Measurements from ENCODE around the gene ARHGAP26.

Gene ARHGAP26, protein sequence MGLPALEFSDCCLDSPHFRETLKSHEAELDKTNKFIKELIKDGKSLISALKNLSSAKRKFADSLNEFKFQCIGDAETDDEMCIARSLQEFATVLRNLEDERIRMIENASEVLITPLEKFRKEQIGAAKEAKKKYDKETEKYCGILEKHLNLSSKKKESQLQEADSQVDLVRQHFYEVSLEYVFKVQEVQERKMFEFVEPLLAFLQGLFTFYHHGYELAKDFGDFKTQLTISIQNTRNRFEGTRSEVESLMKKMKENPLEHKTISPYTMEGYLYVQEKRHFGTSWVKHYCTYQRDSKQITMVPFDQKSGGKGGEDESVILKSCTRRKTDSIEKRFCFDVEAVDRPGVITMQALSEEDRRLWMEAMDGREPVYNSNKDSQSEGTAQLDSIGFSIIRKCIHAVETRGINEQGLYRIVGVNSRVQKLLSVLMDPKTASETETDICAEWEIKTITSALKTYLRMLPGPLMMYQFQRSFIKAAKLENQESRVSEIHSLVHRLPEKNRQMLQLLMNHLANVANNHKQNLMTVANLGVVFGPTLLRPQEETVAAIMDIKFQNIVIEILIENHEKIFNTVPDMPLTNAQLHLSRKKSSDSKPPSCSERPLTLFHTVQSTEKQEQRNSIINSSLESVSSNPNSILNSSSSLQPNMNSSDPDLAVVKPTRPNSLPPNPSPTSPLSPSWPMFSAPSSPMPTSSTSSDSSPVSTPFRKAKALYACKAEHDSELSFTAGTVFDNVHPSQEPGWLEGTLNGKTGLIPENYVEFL

DNA sequence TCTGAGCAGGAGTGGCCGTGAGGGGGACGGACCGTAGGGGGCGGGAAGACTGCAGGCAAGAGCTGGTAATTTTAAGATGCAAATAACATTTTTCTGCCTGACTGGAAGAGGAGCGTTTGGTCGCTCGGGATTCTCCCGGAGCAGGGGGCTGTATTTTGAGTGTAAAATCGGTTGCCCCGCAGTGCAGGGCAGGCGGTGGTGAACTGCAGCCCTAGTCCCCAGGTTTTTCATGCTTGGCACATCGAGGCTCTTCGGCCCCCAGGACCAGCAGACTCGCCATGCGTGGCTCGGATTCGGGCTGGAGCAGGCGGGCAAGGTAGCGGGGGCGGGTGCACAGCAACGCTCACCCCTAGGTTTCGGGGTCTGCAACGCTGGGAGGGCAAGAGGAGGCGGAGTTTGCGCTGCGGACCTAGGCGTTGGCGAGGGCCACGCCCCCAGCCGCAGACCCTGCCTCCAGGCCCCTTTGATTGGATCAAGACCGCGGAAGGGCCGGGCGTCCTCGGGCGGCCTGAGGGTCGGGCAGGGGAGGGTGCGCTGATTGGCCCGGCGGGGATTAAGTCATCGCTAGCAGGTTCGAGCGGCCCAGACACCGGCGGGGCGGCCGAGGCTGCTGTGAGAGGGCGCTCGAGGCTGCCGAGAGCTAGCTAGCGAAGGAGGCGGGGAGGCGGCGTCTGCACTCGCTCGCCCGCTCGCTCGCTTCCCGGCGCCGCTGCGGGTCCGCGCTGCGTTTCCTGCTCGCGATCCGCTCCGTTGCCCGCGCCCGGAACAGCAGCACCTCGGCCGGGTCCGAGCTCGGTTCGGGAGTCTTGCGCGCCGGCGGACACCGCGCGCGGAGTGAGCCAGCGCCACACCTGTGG lies at the start of gene ARHGAP26:
Gene ARHGAP26 (plus strand): TSS at position 585 of the 857 bp plus-strand sequence. CDS start 385 bp downstream, outside the sequence.
- DNase-seq = peak; percentile 87

DNA sequence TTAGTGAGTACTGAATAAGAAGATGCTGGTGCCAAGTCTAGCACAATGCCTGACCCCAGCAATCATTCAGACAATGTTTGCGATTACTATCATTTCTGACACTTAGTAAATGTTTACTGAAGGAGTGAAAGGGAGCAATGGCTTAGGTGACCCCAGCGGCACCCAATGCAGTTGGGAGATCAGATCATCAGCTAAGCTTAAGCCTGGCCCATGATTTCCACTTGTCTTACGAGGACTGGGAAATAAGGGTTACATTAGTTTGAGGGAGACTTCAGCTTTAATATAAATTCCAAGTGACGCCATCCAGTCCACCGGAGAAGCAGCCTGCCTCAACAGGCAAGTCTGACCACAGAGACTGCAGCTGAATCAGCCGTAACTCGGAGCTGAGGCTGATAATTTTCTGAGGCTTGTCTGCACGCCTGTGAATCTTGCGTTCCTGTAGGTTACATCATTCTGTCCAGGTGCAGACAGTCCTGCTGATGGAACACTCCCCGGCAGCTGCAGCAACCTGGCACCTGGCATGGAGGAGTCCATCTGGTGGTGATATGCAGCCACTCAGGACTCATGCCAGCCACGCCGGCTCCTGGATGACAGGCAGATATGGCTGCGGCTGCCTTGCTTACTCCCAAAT lies 49.4 kb upstream of the ARHGAP26 start:
- DNase-seq = peak; percentile 72

DNA sequence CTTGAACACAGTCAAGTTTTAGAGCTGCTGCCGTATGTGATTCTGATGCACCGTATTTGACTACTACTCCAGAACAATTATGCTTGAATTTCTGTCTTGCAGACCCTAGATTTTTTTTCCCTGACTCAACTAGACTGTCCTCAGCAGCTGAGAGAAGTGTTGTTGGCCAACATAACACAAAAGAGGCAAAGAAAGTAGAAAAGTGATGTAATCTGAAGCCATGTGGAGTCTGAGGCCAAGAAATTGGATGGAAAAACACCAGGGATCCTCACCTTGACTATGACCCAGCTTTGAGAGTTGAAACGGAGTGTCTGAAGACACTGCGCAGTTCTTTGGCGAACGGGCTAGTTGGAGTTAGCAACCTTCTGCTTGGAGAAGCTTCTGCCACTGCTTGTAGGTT lies 48.0 kb upstream of the ARHGAP26 start:
- DNase-seq = no peak

DNA sequence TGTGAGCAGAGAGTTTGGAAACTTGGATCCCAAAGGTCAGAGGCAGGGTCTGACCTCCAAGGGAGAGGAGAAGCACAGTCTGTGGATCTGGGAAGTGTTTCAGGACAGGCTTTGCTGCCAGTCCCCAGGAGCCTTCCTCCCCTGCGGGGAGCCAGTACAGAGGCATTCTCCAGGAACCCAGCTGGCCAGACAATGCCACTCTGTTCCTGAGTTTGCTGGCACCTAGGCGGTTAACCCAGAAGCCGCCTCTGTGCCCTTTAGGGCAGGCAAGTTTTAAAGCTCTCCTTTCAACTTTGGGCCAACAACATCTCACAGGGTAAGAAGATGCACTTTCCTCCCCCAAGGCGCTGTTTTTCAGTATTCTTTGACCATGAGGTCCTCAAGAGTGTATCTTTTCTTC lies 47.3 kb upstream of the ARHGAP26 start:
- no peak for DNase-seq

DNA sequence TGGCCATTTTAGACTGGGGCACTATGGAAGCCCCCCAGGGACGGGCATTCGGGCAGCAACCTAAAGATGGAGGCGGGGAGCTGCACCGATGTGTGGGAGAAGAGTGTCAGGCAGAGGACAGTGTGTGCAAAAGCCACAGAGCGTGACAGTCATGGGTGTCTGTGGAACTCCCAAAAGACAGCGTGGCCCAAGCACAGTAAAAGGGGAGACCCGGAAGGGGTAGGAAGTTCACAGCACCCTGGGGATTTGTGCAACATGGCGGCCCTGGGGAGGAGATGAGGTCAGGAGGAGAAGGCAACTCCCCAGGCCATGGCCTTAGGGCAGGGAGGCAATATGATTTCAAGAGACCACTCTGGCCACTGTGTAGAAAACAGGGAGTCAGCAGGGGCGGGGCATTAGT lies 45.4 kb upstream of the ARHGAP26 start:
- no peak for DNase-seq

DNA sequence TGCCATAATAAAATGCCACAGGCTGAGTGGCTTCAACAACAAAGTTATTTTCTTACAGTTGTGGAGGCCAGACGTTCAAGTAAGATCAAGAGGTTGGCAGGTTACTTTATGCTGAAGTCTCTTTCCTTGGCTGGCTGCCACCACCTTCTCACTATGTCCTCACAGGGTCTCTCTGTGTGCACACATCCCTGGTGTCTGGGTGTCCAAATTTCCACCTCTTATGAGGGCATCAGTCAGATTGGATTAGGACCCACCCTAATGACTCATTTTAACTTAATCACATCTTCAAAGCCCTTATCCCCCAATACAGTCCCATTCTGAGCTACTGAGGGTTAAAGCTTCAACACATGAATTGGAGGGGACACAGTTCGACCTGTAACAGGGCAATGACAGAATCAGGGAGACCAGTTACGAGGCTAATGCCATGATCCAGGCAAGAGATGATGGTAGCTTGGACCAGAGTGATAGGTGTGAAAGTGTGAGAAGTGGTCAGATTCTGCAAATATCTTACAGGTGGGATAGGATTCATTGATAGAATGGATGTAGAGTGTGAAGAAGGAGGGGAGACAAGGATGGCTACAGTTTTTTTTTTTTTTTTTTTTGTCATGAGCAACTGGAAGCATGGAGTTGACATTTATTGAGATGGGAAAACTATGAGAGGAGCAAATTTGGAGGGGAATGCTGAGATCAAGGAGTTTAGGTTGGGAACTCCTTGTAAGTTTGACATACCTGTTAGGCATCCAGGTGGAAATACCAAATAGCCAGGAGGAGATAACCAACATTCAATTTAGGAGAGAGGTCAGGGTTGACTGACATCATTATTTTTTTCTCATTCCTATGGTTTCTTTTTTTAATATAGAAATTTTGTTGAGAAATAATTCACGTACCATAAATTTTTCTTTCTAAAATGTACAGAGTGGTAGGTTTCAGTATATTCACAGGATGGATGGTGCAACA lies 44.7 kb upstream of the ARHGAP26 start:
- DNase-seq = no peak

DNA sequence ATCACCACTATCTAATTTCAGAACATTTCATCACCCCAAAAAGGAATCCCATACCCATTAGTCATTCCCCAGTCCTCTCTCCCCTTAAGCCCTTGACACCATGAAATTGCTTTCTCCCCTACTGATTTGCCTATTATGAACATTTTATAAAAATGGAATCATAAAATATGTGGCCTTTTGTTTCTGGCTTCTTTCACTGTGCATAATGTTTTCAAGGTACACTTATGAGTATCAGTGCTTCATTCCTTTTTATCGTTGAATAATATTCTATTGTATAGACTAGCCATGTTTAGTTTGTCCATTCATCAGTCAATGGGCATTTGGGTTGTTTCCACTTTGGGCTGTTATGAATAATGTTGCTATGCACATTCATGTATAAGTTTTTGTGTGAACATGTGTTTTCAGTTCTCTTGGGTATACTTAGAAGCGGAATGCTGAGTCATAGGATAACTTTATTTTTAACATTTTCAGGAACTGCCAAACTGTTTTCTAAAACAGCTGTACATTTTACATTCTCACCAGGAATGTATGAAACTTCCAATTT lies 43.9 kb upstream of the ARHGAP26 start:
- DNase-seq = no peak

DNA sequence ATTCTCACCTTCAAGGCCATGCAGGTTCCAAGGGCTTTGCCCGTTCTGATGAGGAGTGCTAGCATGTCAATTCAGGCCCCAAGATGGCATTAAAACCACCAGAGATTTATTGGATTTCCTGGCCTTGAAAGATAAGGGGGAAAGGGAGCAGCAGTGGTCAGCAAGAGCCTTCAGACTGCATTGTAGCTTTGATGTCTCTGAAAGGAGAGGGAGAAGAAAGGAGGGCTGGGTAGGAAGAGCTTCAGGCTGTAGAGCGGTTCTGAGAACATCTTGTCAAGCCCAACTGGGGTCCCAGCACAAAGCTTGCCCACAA lies 42.5 kb upstream of the ARHGAP26 start:
- DNase-seq = no peak

DNA sequence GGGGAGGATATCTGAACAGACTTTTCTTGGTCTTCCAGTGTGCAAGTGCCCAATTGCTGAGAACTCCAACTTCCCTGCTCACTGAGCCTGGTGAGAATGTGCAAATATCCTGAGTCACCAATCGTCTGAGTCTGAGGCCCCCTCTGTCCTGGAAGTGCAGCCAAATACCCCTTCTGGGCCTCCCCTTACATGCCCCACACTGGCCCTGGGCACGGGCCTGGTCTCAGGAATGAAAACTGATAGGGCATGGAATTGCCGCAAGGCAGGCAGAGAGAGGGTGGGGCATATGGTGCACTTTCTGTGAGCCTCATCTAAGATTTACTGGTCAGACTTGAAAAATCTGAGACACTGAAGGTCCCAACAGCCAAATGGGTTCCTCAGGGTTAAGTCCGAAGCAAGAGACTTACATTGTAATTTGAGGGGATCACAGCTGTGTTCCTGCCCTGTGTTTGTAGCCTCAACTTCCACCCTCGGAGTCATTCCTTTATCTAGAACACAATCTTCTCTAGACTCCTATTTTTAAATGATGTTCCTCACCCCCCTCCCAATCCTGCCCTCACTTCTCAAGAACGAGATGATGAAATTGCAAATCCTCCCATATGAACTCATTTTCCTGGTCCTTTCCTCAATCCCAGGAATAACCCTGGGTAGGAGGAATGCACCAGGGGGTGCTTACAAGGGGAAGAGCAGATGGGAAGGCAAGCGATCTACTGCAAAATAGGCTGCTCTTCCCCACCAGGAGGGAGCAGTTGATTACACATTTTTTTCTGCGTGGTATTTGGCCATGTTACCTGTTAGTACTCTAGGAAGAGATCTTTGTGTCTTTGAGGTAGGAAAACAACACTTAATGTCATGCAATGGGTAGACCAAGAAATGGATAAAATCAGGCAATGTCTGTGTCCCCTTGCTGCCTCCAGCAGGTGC lies 34.6 kb upstream of the ARHGAP26 start:
- peak; percentile 20 for DNase-seq

DNA sequence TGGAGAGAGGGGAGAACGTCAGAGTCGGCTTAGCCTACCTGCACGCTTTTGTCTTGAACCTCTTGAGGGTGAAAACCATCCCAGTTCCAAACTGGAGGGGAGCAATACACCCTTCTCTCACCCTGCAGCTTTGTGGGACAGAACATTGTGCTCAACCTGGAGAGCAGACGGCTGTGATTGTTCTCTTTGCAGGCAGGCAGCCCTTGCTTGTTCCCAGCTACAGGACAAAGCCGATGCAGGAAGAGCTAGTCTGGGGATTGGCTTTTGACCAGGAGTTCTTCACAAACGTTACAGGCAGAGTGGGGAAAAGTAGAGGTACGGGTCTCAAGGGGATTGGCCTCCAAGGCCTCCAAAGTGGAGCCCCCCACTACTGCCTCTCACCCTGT lies 33.9 kb upstream of the ARHGAP26 start:
- DNase-seq = no peak

DNA sequence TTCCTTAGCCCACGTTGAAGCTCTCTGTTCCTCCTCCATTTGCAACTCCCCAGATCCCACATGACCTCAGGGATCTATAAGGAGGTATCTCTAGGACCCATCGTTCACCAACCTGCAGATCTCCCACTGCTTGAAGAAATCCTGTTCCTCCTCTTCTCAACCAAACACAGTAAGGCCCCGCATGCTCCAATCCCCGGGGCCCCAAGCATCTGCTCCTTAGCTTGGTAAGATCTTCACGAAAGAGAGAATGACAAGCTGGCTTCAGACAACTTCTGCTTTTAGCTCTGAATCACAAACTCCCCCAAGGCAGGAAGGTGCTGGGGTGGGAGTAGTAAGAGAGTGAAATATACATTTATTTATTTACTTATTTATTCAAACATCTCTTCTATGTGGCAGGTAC lies 33.0 kb upstream of the ARHGAP26 start:
- DNase-seq = no peak

DNA sequence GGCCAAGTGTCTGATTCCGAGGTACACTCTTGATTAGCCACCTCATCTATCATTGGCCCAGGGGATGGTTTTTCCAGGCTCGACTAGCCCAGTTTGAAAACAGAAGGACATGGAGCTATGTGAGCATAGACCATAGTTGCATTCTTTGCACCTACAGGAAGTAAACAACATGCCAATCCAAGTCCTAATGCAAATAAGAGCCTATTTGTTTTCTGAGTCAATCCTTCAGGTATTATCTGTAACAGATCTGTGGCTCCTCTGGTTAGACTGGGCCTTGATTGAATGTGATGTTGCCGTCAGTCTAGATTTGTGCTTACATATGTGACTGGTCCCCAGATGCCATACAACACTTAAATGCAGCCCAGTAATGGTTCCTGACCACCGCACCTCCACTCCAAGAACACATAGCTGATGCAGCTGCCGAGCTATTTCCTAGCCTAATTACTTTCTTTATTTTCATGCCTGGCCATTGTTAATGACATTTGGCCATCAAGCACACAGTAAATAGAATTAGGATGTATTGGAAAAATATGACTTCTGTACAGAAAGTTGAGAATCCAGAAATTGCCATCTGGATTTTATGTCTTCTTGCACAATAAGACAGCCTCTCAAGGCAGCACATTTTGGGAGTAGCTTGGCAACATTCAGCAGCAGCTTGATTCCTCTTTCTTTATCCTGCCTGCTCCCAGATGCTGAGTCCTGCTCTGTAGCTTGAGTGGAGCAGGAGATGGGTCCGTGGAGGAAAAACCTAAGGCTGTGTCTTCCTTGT lies 29.5 kb upstream of the ARHGAP26 start:
- DNase-seq = no peak

DNA sequence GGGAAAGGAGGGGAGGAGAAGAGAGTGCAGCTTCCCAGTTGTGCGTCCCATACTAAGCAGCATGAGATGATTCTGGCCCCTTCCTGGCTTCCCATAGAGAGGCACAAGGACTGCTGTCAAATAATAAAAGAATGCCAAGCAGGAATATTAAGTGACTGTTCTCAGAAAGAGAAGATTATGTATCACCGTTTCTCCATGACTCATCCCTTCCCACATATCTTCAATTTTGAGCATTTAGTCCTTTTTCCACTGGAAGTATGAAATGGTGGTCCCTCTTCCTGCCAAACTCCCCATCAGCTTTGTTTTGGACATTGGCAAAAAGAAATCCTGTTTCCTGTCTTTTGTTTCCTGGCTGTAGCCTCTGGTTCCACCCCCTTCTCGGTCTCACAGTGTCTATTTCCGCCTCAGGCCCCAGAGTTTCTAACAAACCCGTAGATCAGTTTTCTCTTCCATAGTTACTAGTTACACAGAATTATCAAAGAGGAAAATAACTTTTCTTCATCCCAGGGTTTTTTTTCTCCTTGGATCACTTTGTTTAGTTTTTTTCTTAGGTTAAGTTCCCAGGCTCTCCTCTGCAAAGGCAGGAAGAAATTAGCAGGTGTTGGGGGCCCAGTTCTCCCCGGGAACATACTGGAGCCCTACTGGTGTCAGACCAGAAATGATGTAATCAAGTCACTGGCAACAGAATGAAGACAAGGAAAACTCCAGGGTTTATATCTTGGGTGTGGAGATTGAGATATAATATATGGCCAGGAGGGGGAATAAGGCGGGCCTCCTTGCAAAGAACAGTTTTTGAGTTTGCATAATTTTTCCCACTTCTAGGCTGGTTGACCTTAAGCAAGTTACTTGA lies 26.4 kb upstream of the ARHGAP26 start:
- DNase-seq = no peak

DNA sequence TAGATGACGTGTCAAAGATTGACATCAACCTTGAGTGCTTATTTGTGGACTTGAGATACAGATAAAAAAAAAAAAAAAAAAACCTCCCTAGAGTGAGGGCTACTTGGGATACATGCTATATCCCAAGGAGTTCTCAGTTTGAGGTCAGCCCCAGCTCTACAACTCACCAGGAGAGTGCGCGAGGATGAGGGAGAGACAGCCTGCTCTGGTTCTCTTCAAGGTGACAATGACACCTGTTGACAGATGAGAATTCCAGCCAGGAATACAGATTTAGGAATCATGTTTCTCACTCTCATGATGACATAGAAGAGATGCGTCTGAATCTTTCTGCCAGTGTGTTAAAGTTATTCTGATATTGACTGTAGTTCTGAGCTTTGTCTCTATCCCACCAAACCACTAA lies 24.9 kb upstream of the ARHGAP26 start:
- DNase-seq = no peak

DNA sequence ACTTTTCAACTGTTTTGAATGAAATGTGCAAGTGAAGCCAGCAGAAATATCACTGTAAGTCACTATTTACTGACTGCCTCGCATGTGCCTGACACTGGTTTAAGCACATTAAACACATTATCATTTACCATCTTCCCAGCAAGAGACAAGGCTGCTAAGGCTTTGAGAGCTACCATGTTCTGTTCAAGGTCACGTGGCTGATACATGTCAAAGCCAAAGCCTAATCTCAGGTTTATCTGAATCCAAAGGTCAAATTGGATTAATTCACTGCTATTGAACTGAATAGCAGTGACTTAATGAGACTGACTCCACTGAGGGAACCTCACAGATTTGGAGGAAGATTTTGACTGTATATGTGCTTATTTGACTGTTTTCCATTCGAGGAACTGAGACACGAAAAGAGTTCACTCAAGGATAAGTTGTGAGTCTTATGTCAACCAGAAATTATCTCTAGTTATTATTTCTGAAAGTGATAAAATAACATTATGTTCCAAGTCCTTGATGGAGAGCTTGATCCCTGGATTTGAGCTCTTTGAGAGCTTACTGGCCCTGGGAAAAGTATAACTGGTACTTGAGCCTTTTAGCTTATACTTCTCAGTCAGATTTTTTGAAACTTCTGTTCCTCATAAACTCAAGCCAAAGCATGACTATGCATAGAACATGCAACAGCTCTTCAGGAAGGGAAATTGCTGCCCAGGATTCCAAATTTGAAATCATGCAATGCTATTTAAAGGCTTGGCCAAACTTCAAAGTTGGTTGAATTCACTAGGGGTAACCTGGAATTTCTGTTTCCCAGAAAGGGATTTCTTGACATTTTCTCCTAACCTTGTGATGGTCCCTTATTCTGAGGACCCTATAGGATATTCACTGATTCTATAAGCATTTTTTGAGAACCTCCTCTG lies 23.4 kb upstream of the ARHGAP26 start:
- DNase-seq = no peak

DNA sequence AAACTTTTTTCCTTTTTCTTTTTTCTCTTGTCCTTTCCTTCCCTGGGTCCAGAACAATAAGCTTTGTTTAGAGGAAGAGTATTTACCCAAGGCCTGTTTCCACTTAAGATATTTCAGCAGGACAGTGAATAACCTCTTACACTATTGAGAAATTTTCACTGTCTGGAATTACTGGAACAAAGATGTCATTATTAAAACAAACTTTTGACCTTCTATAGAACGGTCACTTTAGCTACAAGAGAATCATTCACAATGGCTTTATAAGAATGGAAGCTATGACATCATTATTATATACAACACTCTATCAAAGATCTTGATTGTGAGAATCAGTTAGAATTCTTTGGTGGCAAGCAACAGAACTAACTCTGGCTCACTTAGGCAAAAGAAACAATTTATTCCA lies 22.0 kb upstream of the ARHGAP26 start:
- DNase-seq = no peak

DNA sequence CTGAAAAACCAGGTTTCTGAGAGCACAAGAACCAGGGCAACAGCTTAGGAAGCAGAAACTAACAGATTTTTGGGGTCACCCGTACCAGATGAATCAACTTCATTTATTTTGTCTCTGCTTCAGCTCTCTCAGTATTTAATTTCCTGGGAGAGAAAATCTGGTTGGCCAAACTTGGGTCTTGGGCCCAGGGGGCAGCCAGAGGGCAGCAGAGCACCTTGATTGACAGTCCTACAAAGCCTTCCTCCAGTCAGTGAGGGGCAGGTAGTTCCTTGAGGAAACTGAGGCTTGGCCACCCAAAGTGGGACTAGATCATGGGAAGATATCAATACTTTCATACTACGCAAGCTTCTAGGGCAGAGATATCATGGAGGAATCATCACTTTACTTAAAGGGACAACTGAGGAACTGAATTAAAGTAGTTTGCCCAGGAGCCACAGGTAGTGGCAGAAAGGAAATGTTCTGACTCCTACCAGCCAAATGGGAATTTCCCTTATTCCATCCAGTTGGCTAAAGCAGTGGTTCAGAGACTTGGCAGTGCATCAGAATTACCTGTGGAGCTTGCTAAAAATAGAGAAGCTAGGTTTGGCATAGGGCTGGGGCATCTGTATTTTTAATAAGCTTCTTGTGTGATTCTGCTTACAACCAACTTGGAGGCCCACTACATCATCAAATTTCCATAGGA lies 21.5 kb upstream of the ARHGAP26 start:
- DNase-seq = no peak

Measured in NCI-H2171 treated with DMSO at 0.1 percent for 48 hours (cell line).